Fibroblast of the aortic adventitia (primary cell): ENCODE measurements around the gene SAMD14. TPM values are rescaled to one million over a fixed set of nuclear protein-coding genes. Genes with fewer than 3 reads are reported as not detected.

ENCODE experiments used
- DNase-seq: peaks from one replicate; pipeline ENCODE4 v3.0.0-alpha.2; 2010; ENCODE audit warnings: low read depth
- H3K4me3 ChIP-seq: 2 replicates; pipeline ENCODE4 v1.5.1; 2011; ENCODE audit warnings: low read depth, mild to moderate bottlenecking, control low read depth, low read length, moderate library complexity
- total RNA-seq: library from RNA; depleted of rRNA; stranded (reverse); fragments of >200 nt; gene quantifications from 2 replicates; pipeline ENCODE4 v1.2.3, GENCODE V29; 2012; ENCODE audit warnings: low replicate concordance
- TF ChIP-seq, protein P1 (sequence below): IDR thresholded peaks from 2 replicates; pipeline ENCODE4 v1.5.1; 2011; ENCODE audit warnings: mild to moderate bottlenecking, low read length, control low read depth, inconsistent platforms; ENCODE audit not compliant: insufficient read depth

The SAMD14 gene
- total RNA-seq, 1 donor: 1.6 TPM

DNA sequence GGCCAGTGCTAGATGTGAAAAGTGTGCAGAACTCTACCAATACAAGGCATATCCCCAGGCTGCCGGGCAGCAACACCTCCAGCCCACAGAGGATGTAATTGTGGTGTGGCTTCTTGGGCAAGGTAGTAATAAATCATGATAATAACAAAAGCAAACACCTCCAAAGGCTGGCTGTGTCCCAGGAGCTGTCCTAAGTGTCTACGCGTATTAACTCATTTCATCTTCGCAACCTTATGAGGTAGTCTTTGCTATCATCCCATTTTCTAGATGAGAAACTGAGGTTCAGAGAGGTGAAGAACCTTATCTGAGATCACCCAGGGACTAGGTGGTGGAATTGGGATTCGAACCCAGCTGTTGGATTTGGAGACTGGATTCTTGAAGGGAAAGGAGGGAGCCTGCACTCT lies 29.5 kb downstream of the SAMD14 start:
- TF ChIP-seq, protein P1, sequence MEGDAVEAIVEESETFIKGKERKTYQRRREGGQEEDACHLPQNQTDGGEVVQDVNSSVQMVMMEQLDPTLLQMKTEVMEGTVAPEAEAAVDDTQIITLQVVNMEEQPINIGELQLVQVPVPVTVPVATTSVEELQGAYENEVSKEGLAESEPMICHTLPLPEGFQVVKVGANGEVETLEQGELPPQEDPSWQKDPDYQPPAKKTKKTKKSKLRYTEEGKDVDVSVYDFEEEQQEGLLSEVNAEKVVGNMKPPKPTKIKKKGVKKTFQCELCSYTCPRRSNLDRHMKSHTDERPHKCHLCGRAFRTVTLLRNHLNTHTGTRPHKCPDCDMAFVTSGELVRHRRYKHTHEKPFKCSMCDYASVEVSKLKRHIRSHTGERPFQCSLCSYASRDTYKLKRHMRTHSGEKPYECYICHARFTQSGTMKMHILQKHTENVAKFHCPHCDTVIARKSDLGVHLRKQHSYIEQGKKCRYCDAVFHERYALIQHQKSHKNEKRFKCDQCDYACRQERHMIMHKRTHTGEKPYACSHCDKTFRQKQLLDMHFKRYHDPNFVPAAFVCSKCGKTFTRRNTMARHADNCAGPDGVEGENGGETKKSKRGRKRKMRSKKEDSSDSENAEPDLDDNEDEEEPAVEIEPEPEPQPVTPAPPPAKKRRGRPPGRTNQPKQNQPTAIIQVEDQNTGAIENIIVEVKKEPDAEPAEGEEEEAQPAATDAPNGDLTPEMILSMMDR: no peak
- no peak overlapping the region for H3K4me3 ChIP-seq
- no peak for DNase-seq

DNA sequence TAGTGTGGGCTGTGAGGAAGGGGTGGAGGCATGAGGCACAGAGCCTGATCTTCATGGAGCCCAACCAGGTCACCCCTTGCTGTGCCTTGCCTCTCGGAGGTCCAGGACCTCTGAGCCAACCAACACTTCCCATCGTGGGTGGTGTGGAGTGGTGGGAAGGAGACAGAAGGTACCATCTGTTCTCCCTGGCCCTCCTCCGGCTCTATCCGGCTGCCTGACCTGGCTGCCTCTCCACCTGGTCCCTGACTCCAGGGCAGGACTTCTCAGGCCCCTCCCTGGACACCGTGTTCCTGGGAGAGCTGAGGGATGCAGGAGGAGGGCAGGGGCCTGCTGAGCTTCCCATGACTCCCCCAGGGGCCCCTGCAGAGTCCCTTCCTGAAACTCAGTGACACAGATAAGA lies 31.0 kb downstream of the SAMD14 start:
- no peak for DNase-seq
- TF ChIP-seq, protein P1: no peak

DNA sequence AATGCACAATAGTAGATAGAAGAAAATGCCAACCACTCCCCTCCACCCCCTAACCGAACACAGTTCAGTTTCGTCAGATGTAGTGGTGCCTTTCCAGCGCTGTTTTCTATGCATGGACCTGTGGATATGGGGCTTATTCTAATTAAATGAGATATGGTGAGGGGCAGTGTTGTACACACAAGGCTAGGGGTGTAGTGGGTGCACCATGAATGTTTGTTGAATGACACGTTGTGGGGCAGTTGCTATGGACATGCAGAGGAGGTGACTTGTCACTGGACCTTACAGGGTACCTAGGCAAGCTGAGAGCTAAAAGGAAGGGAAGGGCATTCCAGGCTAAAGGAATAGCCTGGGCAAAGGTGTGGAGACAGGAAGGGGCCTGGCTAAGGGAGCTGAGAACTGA lies 31.4 kb downstream of the SAMD14 start:
- TF ChIP-seq, protein P1: no peak
- no peak overlapping the region for H3K4me3 ChIP-seq
- DNase-seq: no peak

More for the DNA sequence above, 31.0 kb downstream of the SAMD14 start:
- no peak overlapping the region for H3K4me3 ChIP-seq

DNA sequence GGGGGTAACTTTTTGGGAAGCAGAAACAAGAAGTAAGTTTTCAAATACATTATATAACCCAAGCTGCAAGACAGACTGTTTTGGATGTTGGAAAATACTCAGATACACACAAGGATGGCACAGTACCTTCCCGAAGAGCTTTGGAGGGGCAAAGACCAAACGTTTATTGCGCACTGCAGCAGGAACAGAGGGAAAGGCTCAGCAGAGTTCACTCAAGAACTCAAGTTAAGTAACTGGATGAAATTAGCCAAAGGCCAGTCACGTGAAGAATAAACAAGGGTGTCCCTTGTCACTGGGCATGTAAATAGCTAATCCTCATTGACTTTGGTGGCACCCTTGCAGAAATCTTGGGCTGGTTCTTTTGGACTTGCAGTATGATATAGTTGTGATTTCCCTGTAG lies 32.0 kb downstream of the SAMD14 start:
- no peak overlapping the region for H3K4me3 ChIP-seq
- TF ChIP-seq, protein P1: no peak
- DNase-seq: no peak

DNA sequence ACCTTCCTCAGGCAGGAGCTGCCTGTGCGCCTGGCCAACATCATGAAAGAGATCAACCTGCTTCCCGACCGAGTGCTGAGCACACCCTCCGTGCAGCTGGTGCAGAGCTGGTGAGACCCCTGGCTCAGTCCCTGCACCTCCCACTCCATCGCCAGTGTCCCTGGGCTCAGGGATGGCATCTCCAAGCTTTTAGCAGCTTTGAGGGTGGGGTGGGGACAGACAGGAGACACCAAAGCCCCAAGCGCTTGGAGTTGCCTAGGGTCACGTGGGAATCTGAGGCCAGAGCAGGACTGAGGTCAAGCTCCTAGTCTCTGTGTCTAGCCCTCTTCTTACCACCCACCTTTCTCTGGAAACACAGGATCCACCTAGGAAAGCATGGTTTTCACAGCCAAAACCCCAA lies 32.5 kb downstream of the SAMD14 start:
- H3K4me3 ChIP-seq: no peak overlapping the region
- TF ChIP-seq, protein P1: no peak
- DNase-seq: no peak

DNA sequence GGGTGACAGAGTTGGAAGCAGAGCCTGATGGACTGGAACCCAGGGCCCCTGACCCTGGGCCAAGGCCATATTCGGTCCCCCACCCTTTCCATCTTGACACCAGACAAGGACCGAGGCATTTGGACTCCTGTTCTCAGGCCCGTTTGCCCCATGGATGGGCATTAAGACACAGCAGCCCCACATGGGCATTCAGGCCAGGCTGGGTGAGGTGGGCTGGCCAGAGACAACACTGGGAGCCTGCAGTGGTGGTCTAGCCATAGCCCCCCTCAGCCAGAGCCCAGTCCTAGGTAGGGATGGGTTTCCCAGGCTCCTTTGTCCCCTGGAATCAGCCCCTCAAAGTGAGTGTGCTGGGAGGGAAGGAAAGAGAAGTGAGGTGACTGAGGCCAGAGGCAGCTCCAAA lies 33.2 kb downstream of the SAMD14 start:
- TF ChIP-seq, protein P1: no peak
- peak overlapping the region; percentile 78 for H3K4me3 ChIP-seq
- no peak for DNase-seq

DNA sequence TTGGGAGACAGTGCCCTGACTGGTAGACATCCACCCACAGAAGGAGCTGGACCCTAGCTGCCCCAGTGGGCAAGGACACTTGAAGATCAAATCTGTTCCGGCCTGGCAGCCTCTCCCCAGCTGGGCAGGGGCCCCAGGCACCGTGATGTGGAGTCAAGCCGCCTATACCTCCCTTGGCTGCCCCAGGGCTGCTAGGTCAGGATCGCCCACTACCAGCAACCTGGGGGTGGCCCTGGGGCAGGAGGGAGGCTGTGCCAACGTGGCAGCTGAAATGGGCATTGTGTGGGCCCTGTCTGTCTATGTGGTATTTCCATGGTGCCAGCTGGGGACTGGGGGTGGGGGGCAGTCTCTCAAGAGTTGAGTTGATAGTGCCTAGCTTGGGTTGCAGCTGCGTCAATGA lies 33.9 kb downstream of the SAMD14 start:
- TF ChIP-seq, protein P1: no peak
- no peak for DNase-seq
- H3K4me3 ChIP-seq: peak overlapping the region; percentile 78
